CD4-positive, alpha-beta T cell treated with Interleukin-1 beta for 1 hour (primary cell): ENCODE measurements around the gene ALPK3.

ENCODE experiments used
- DNase-seq, 2 donors: peaks; one replicate each; pipeline ENCODE4 v3.0.0-alpha.2; 2020 to 2022

Gene ALPK3

GRCh38 chr15:84878504-84878903, 61.3 kb downstream of the ALPK3 start:
- peak; percentile 60 for DNase-seq

- no peak for DNase-seq
Measured at GRCh38 chr15:84879088-84879780, 62.1 kb downstream of the ALPK3 start.

- DNase-seq, result no peak
Measured at GRCh38 chr15:84880007-84880406, 62.9 kb downstream of the ALPK3 start.

- DNase-seq, result no peak
Measured at GRCh38 chr15:84880822-84881519, 63.8 kb downstream of the ALPK3 start.

GRCh38 chr15:84881520-84881830, 64.3 kb downstream of the ALPK3 start:
- no peak for DNase-seq

- no peak for DNase-seq
Measured at GRCh38 chr15:84883466-84883865, 66.3 kb downstream of the ALPK3 start.

- DNase-seq, result no peak
Measured at GRCh38 chr15:84883916-84884781, 67.0 kb downstream of the ALPK3 start, which contains the start of gene SLC28A1. Gene SLC28A1 (plus strand): TSS chr15:84884662. CDS start chr15:84887761, 3,099 bp downstream.

- no peak for DNase-seq
Measured at GRCh38 chr15:84885801-84886200, 68.6 kb downstream of the ALPK3 start.

GRCh38 chr15:84886211-84886983, 69.2 kb downstream of the ALPK3 start:
- DNase-seq, result no peak

- no peak for DNase-seq
Measured at GRCh38 chr15:84886984-84887299, 69.8 kb downstream of the ALPK3 start.

GRCh38 chr15:84887938-84888337, 70.8 kb downstream of the ALPK3 start:
- no peak for DNase-seq

GRCh38 chr15:84888639-84889038, 71.5 kb downstream of the ALPK3 start:
- DNase-seq, result no peak

GRCh38 chr15:84889313-84889990, 72.3 kb downstream of the ALPK3 start:
- no peak for DNase-seq

GRCh38 chr15:84889991-84890669, 73.0 kb downstream of the ALPK3 start:
- DNase-seq, result no peak

- DNase-seq, result no peak
Measured at GRCh38 chr15:84890670-84891162, 73.6 kb downstream of the ALPK3 start.

- no peak for DNase-seq
Measured at GRCh38 chr15:84891339-84891738, 74.2 kb downstream of the ALPK3 start.

GRCh38 chr15:84892786-84893307, 75.7 kb downstream of the ALPK3 start:
- DNase-seq, result no peak

GRCh38 chr15:84893607-84894006, 76.5 kb downstream of the ALPK3 start:
- DNase-seq, result no peak

GRCh38 chr15:84894736-84895425, 77.7 kb downstream of the ALPK3 start:
- DNase-seq, result no peak

- DNase-seq, result no peak
Measured at GRCh38 chr15:84898761-84899160, 81.6 kb downstream of the ALPK3 start.

- no peak for DNase-seq
Measured at GRCh38 chr15:84899750-84900149, 82.6 kb downstream of the ALPK3 start.
